Renal cortex interstitium (tissue), 11 donors: ENCODE measurements around the gene PKDREJ. TPM values are rescaled to one million over a fixed set of nuclear protein-coding genes. Genes with fewer than 3 reads are reported as not detected.
A peak's percentile ranks its signal among the peaks of the same experiment; 100 is the strongest.

Experiments used
- DNase-seq, 11 donors: peaks; one replicate each; pipeline ENCODE4 v3.0.0-alpha.2; 2013; ENCODE audit warnings: low read depth in 9 of 11, low spot score in 4 of 11; ENCODE audit errors: extremely low read depth in 1 of 11
- polyA plus RNA-seq, 3 donors: library from polyadenylated mRNA; unstranded; fragments of 120-200 nt; gene quantifications; one replicate each; pipeline ENCODE4 v1.2.1, GENCODE V29; 2013; ENCODE audit not compliant: insufficient read length in 3 of 3

Gene PKDREJ
- polyA plus RNA-seq, 3 donors = 0.36 to 0.53 (median 0.45) TPM

DNA sequence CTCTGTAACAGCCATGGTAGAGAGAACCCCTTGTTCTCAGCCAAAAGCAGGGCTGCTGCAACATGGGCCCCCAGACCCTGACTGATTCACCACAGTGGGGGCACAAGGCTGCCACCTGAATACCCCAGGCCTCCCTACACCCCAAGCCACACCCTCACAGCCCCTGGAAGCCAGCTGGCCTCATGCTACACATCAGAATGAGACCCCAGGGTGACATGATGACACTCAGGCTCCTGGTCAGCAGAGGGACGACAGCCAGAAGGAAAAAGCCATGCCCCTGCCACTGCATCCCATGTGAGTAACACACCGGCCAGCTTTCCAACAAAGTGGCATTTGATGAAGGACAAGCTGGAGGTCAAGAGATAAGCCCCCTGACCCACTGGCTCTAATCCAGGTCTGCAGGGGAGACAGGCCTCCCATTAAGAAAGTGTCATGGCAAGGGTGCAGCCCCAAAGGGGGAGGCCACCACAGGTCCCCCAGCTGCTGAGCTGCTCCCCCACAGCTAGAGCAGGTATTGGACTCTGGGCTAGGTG, 15.6 kb downstream of the PKDREJ start:
- DNase-seq = no peak

- no peak for DNase-seq
Observed at GRCh38 chr22:46246178-46246577, 17.0 kb downstream of the PKDREJ start.

DNA sequence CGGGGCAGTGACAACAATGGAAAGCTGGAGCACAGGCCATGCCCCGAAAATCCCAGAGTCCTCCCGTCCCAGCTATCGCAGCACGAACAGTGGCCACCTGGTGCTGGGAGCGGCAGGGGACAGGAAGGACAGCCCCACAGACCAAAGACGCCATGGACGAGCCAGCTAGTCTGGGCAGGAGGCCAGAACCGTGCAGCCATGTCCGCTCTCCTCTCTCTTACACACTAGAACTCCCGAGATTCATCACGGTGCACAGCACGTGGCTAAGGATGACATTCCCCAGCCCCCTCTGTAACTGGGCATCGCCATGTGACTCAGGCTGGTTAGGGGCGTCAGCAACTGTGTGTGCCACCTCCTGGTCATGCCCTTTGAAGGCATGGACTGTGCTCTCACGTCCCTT, 17.6 kb downstream of the PKDREJ start:
- DNase-seq = no peak

GRCh38 chr22:46244771-46245170, 18.4 kb downstream of the PKDREJ start:
- DNase-seq = no peak

- no peak for DNase-seq
Observed at GRCh38 chr22:46242076-46242475, 21.1 kb downstream of the PKDREJ start.

DNA sequence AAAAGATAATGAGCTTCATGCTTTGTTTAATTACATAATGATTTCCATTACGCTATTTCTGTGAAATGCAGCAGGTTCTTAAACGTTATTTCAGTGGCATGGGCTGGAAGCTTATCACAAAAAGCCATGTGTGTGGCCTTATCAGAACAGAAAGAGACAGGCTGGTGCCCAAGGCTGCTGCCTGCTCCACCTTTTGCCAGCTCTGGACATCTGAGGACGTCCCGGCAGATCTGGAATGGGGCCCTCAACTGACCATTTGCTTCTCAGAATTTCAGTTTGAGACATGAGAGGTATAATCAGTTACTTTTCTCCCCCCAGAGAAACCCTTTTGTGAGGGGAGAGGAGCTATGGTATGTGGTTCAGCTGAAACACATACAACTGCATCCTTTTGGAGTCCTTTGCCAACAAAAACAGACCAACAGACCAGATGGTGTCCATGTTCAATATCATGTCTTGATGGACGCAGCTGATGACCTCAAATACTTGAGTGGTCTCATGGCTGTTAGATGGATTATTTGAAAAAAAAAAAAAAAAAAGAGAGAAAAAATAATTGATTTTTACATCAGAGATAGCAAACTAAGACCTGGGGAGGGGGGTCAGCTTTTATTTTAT, 21.6 kb downstream of the PKDREJ start:
- no peak for DNase-seq

GRCh38 chr22:46240907-46241306, 22.2 kb downstream of the PKDREJ start:
- no peak for DNase-seq

DNA sequence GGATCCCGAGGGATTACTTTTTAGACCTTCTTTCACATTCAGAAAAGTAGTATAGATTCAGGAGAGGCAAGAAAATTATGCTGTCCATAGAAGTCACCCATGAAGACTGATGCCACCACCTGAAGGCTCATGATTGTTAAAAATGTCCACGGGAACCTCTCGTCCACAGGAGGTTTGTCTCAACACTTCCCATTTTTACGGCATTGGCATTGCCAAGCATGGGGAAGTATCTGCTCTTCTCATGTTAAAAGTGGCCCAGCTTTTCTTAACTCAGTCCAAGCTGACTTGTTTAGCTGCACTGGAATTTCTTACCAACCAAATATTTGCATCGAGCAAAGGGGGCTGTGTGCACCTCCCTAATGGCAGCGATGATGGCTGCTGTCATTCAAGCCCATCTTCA, 22.6 kb downstream of the PKDREJ start:
- DNase-seq = no peak

DNA sequence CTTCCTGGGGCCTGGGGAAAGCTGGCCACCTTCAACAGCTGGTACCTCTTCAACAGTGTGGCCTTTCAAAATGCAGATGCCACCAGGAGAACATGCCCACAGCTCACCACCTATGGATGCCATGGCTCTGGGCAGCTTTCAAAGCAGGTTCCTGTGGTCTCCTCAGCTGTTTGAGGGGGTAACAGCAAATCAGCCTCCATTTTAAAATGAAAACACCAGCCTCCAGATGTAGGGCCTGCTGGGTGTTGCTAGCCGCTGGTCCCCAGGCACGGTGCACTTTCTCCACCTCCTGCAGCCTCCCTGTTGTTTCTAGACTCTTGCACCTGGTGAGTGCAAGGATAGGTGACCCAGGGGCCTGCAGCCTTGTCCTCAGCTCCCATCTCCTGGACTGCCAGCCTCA, 23.1 kb downstream of the PKDREJ start:
- DNase-seq = no peak

GRCh38 chr22:46239261-46240048, 23.7 kb downstream of the PKDREJ start:
- no peak for DNase-seq

DNA sequence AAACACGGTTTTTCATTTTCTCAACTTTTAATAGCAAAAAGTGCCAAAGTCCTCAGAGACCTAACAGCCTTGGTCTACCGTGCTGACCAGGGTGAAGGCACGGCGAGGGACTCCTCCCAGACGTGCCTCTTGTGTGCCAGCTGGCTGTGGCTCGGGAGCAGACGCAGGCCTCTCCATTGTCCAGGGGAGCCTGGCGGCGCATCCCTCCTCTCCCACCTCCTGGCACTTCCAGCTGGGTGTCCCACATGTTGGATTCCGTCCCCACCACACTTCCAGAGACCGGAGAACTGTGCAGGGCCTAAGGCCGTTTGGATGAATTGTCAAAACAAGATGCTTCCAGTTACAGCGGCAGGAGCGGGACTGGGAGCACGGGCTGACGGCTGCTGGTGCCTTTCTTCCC, 24.6 kb downstream of the PKDREJ start:
- no peak for DNase-seq

GRCh38 chr22:46237453-46238124, 25.6 kb downstream of the PKDREJ start:
- no peak for DNase-seq

DNA sequence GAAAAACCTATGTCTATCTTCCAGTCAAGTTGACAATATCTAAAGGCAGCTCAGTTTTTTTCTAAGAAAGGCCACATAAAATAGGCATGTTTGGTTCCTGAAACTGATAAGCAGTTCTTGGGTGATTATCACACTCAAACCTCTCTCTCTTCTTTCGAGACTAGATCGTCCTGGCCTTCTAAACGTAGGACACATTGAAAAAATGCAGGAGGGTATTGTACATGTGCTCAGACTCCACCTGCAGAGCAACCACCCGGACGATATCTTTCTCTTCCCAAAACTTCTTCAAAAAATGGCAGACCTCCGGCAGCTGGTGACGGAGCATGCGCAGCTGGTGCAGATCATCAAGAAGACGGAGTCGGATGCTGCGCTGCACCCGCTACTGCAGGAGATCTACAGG, 28.2 kb downstream of the PKDREJ start:
- no peak for DNase-seq

DNA sequence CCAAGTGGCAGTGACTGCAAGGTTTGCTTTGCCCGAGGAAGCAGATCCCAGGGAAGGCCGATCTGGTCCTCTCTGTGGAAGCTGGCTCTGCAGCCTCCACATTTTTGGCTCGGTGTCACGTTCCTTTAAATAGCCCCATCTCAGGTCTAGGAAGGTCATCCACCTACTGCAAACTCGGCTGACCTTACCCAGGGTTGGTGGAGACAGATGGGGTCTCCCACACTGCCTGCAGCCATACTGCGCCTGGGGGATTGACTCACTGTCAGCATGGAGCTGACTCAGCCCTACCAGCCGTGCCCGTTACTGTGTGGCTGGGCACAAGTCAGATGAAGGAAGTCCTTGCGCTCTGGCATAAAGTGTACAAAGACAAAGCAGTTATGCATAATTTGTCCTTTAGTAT, 29.9 kb downstream of the PKDREJ start:
- DNase-seq = no peak

GRCh38 chr22:46230262-46230901, 32.8 kb downstream of the PKDREJ start:
- no peak for DNase-seq

- no peak for DNase-seq
Observed at GRCh38 chr22:46229701-46230100, 33.4 kb downstream of the PKDREJ start.

DNA sequence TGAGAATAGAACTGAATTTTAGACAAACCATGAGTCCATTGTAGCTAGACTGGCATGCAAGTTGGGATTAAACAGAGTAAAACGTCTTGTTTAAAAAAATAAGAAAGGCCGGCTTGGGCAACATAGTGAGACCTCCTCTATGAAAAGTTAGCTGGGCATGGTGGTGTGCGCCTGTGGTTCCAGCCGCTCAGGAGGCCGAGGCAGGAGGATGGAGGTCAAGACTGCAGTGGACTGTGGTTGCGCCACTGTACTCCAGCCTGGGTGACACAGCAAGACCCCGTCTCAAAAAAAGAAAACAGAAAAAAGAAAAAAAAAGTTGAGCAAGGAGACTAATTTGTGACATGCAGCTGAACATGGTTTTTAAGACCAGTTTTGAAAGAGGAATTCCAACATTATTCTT, 36.6 kb downstream of the PKDREJ start:
- no peak for DNase-seq

- DNase-seq = no peak
Observed at GRCh38 chr22:46225631-46226030, 37.5 kb downstream of the PKDREJ start.

- peak in 1 of 11 donors; percentile 26 for DNase-seq
Observed at GRCh38 chr22:46224898-46225290, 38.2 kb downstream of the PKDREJ start.
